Left renal cortex interstitium (tissue), 4 donors: Measurements from ENCODE around the gene SCYGR8. TPM values are rescaled to one million over a fixed set of nuclear protein-coding genes. Genes with fewer than 3 reads are reported as not detected.
A peak's percentile ranks its signal among the peaks of the same experiment; 100 is the strongest.

Experiments
- DNase-seq, 4 donors: peaks; one replicate each; pipeline ENCODE4 v3.0.0-alpha.2; 2013; ENCODE audit warnings: low read depth in 4 of 4, low spot score in 2 of 4, missing footprints in 1 of 4
- polyA plus RNA-seq, 4 donors: library from polyadenylated mRNA; unstranded; fragments of 120-200 nt; gene quantifications; one replicate each; pipeline ENCODE4 v1.2.1, GENCODE V29; 2013; ENCODE audit not compliant: insufficient read length in 4 of 4

The SCYGR8 gene
- polyA plus RNA-seq, 4 donors, result not detected

GRCh38 chr2:227759411-227760118 lies 13.9 kb downstream of the SCYGR8 start:
- DNase-seq, result no peak

DNA sequence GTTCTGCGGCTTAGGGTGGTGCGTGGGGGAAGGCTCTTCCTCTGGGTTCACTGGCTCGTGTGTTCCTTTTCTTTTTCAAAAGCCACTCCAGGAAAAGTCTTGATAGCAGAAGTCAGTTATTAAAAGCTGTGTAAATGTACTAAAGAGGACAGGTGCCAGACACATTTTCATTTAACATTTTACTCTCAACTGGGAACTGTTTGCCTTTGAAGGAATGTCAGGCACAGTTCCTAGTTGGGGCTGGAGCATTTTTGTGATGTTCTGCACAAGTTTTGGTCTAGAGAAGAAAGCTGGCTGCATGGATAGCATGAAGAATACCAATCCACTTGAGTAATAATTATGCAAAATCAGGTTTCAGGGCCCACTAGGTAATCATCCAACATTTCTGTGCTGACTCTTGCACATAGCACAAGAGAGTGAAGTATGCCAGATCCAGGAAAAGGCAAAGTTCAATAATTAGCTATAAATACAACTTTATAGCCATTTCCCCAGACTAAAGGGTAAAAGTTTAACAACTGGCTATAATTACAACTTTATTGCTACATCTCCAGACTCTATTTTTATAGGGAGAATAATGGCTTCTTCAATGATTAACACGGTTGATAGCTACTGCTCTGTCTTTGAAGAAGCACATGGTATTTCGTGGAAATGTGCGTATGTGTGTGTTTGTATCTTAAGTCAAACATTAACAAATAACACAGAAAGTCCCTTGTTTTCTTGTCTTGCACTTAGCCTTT lies 16.2 kb downstream of the SCYGR8 start:
- DNase-seq, result peak; percentile 28 to 66 (median 54)

DNA sequence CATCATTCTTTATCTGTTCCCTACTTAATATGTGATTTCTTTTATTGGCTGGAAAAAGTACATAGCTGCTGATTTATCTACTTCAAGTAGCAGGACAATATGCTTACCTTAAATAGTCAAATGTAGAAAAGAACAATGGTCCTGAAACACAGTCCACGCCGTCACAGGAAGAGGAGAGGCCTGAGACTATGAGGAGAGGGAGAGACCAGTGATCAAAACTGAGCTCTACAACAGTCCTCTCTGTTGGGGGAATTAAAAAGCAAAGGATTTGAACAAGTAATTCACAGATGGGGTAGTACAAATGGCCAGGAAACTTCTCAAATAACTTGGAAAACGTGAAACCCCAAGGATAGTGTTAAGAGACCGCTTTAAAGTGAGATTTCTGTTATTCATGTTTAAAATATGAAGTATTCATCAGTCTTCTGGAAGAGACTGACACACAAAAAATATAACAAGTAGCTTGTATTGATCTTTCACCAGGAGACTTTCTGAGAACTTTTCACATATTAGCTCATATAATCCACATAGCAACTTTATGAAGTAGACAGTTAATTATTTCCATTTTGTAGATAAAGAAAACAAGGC lies 20.2 kb downstream of the SCYGR8 start:
- DNase-seq, result no peak

DNA sequence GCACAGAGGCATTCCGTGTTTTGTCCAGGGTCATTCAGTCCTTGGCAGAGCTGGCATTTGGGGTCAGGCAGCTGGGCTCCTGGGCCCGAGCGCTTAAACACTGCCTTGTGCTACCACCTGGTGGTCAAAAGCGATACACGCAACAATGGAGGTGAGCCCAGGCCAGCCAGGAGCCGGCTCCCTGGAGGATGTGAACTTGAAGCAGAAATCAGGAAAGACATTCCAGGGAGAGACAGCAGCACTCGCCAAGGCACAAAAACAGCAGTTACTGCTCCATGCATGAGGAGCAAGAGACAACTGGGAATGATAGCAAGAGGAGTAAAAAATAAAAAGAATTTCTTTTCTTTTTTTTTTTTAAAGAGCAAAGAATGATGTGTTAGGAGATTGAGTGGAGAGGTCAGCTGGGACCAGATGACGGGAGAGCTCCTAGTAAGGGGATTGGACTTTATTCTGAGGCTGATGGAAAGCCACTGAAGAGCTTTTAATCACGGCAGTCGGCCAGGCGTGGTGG lies 20.7 kb downstream of the SCYGR8 start:
- DNase-seq, result peak in 3 of 4 donors; percentile 50 to 73 (median 53)

DNA sequence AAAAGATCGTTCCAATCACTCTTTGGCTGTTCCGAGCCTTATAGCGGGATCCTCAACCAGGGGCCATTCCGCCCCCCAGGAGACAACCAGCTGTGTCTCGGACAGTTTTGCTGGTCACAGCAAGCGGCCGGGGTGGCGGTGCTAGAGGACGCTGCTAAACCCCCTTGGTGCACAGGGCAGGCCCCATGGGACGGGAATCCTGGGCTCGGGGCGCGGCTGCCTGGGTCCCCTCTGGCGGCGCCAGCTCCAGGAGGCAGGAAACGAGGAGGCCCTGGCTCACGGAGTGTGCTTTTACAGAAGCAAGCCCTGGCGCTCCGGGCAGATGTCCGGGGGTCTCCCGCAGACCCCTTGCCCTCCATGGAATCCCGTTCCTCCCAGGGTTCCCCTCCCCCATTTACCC lies 22.1 kb downstream of the SCYGR8 start:
- DNase-seq, result no peak

GRCh38 chr2:227772197-227772661 lies 26.5 kb downstream of the SCYGR8 start:
- no peak for DNase-seq

- no peak for DNase-seq
Observed at GRCh38 chr2:227772932-227773331, 27.2 kb downstream of the SCYGR8 start.

DNA sequence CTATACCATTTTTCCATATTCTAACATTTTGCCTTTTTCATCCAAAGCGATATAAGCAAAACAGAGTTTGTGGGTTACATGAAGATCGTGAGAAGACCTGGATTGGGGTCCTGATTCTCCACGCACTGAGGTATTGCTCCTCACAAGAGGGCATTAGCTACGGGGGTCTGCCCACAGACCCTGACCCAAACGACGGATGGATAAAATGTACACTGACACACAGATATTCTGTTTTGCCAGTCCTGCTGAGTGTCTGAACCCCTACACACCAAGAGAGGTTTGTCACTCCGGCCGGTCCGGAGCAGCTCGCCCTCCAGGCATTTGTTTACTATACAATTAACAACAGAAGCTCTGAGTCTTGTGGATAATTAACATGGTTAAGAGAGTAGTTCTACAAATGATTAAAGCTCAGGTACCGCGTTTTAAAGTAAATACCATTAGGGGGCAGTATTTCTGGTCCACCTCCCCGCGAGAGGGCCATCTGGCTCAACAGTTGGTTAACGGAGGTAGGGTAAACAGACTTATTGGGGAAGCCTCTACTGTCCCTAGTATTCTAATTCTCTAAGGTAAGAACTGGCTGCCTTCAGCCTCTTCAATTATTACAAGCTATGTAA lies 28.4 kb downstream of the SCYGR8 start:
- DNase-seq, result no peak

DNA sequence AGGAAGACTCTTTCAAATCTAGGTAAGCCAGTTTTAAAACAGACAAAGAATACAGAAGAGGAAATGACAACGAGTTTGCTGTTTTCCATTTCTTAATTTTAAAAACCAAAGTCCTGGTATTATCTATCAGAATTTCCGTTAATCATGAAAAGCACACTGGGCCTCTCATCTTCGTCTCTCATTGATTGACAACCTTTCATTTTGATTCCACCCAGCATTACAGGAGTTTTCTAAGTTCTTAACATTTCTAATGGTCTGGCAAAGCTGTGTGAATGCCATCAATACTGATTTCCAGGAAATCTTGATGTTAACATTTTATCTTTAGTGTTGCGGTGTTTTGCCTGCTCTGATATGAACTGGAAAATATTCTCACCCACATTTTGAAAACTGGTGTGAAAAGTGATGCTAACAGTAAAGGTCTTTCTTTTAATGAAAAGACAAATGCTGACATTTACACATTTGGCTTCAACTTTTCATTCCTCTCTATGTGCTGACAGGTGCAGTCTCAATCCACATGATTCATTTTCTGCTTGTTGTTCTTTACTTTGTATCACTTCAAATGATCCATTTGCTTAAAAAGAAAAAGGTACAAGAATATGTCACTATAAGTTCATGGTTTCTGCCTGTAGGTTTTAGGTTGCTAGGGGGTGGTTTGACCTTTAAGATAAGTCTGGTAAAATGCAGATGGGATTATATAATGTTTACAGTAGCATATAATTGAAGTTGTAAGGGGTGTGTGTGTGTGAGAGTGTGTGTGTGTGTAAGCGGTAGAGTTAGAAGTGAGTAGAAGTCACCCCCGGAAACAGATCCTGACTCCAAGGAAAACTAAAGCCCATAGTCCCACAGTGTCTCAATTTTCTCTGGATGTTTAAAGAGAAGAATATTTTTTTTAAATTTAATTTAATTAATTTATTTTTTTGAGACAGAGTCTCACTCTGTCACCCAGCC lies 29.5 kb downstream of the SCYGR8 start:
- no peak for DNase-seq

DNA sequence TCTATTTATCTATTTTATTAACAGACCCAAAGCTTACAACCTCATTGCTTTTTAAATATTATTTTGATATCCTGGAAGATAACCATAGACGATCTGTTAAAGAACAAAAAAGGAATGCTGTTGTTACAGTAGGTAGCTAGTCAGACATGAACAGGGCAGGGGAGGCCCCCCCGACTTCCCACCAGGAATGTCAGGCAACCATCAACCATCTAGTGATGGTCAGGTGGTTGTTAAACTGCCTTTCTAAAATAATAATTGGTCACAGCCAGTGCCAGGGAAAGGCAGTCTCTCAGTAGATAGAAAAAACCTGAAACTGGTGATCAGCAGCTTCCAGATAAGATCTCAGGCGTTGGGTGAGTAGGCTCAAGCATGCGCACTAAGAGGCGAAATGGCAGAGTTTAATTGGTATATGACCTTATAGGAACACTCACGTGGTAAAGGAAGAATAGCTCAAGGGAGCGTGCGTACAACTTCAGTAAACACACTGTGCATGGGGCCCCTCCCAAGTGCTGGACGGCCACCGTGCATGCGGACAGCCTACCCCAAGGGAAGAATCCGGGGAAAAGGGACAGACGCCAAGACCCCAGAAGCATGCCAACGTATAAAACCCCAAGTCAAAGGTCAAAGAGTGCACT lies 35.4 kb downstream of the SCYGR8 start:
- DNase-seq, result peak in 1 of 4 donors; percentile 21

DNA sequence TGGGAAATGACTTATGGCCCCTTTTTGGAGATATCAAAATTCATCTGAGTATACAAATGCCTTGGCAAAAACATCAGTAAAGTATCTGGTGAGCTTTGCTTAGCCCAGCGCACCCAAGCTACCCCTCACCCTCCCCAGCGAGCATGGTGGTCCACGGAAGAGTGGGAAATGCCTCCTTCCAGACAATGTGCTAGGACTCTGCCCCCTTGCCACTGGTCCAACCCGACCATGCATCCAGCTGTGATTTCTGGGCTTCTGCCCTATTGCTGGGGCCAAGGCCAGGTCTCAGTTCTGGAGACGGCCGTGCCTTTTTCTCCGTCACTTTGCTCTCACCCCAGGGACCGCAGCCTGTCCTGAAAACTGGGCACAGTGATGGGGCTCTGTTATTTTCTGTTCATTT lies 36.1 kb downstream of the SCYGR8 start:
- DNase-seq, result no peak

DNA sequence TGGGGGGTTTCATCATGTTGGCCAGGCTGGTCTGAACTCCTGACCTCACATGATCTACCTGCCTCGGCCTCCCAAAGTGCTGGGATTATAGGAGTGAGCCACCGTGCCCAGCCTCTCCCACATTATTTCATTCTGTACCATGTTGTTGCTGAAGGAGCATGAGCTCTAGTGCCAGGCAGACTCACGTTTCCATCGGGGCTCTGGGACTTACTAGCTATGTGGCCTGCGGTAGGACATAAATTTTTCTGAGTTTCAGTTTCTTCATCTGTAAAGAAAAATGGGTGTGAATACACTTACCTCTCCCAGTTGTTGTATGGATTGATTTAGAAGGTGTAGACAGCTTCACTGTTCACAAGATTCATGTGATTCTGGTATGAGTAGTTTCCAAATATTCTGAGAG lies 37.1 kb downstream of the SCYGR8 start:
- no peak for DNase-seq

DNA sequence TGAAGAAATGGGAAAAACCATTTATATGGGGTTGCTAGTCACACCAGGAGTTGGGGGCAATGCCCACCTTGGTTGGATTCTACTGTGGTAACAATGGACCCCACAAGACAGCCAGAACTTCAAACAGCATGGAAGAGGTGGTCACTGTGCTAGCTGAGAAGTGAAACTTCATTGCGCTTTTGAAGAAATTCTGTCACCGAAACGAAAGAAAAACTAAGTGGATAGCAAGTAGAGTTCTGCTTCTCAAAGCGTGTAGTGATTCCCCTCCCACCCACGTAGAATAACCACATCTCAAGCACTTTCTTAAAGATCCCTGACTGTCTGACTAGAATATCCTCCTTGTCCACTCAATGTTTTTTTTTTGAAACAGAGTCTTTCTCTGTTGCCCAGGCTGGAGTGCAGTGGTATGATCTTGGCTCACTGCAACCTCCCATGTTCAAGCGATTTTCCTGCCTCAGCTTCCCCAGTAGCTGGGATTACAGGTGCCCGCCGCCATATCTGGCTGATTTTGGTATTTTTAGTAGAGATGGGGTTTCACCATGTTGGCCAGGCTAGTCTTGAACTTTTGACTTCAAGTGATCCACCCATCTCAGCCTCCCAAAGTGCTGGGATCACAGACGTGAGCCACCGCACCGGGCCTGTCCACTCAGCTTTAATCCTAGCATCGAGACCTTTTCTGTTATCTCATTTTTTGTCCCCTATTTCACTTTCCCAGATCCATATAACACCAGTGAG lies 37.9 kb downstream of the SCYGR8 start:
- DNase-seq, result no peak

- DNase-seq, result no peak
Observed at GRCh38 chr2:227785293-227785692, 39.6 kb downstream of the SCYGR8 start.

- no peak for DNase-seq
Observed at GRCh38 chr2:227788561-227789018, 42.9 kb downstream of the SCYGR8 start.

DNA sequence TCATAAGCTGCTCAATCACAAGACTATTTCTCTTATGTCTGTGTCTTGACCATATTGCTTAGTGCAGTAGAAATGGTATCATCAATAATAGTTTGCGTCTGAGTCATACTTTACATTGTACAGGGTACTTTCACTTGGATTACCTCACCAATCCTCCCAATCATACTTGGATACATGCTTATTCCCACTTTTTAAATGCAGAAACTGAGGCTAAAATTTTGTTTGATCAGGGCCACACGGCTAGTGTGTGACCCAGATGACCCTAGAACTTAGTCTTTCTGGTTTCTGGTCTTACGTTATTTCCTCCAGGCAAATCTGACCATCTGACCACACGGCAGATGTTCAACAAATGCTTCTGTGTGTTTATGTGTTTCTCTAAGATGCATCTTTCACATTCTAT lies 44.1 kb downstream of the SCYGR8 start:
- no peak for DNase-seq

DNA sequence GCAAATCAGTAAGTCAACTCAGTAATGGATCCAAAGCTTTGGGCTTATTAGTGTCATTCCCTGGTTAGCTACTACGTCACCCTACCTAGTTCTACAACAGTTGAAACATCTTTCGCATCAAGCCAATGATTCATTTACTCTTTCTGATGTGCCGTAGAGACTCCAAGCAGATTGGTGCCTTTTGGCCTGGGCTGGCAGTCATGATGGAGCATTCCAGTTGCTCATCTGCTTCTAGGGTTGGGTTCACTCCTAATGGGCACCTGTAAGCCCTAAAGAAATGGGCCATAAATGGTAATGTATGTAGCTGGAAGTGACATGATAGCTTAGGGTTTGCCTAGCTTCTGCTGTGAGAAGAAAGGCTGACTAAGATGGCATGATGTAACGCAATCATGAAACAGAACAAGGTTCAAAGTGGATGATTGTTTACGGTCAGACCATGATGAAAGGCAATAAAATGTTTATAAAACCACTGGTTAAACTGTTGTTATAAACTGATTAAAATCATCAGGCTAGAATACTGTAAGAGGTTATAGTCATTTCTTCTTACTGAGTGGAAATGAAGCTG lies 47.5 kb downstream of the SCYGR8 start:
- DNase-seq, result no peak
